Liver (tissue), 3 donors: ENCODE results near the gene GTF3C4.

Experiments
- CTCF ChIP-seq: fragments of 150-350 bp; IDR thresholded peaks from 2 replicates; pipeline ENCODE4 v1.5.1; 2017; ENCODE audit warnings: improper control_type of control experiment, low read depth, low read length; ENCODE audit not compliant: missing input control
- EGR1 ChIP-seq, 2 donors: IDR thresholded peaks; 2 replicates each; pipeline ENCODE4 v1.6.1; 2016 to 2018; ENCODE audit warnings: antibody characterized with exemption in 2 of 2, low read depth in 2 of 2
- FOXA1 ChIP-seq: IDR thresholded peaks from 2 replicates; pipeline ENCODE4 v1.6.1; 2016; ENCODE audit warnings: antibody characterized with exemption
- GABPA ChIP-seq, 2 donors: IDR thresholded peaks in 1 of 2; conservative IDR thresholded peaks in 1 of 2; 2 replicates each; pipeline ENCODE4 v1.6.1; 2016; ENCODE audit warnings: antibody characterized with exemption in 2 of 2, mild to moderate bottlenecking in 1 of 2, moderate library complexity in 1 of 2
- HNF4A ChIP-seq, 2 donors: conservative IDR thresholded peaks; 2 replicates each; pipeline ENCODE4 v1.6.1; 2016; ENCODE audit warnings: antibody characterized with exemption in 2 of 2, mild to moderate bottlenecking in 2 of 2
- NR2F2 ChIP-seq: IDR thresholded peaks from 2 replicates; pipeline ENCODE4 v1.6.1; 2016; ENCODE audit warnings: antibody characterized with exemption
- RAD21 ChIP-seq, 2 donors: IDR thresholded peaks; 2 replicates each; pipeline ENCODE4 v1.6.1; 2016; ENCODE audit warnings: antibody characterized with exemption in 2 of 2, mild to moderate bottlenecking in 2 of 2
- REST ChIP-seq: IDR thresholded peaks from 2 replicates; pipeline ENCODE4 v1.6.1; 2016; ENCODE audit warnings: antibody characterized with exemption, mild to moderate bottlenecking
- RXRA ChIP-seq, 2 donors: IDR thresholded peaks; 2 replicates each; pipeline ENCODE4 v1.6.1; 2017 to 2018; ENCODE audit warnings: antibody characterized with exemption in 2 of 2, mild to moderate bottlenecking in 1 of 2
- SP1 ChIP-seq: IDR thresholded peaks from 2 replicates; pipeline ENCODE4 v1.6.1; 2018; ENCODE audit warnings: antibody characterized with exemption, mild to moderate bottlenecking
- TAF1 ChIP-seq: conservative IDR thresholded peaks from 2 replicates; pipeline ENCODE4 v1.6.1; 2016; ENCODE audit warnings: antibody characterized with exemption, mild to moderate bottlenecking
- YY1 ChIP-seq: IDR thresholded peaks from 2 replicates; pipeline ENCODE4 v1.6.1; 2016; ENCODE audit warnings: antibody characterized with exemption, mild to moderate bottlenecking
- TF ChIP-seq, protein P1 (sequence below): IDR thresholded peaks from 2 replicates; pipeline ENCODE4 v1.6.1; 2016; ENCODE audit warnings: antibody characterized with exemption
- TF ChIP-seq, protein P2 (sequence below): IDR thresholded peaks from 2 replicates; pipeline ENCODE4 v1.6.1; 2016; ENCODE audit warnings: antibody characterized with exemption
- donor health status: healthy.
- donor health status: healthy.

GRCh38 chr9:132671620-132672412, 1.6 kb downstream of the GTF3C4 start:
- no peak for TF ChIP-seq CTCF
- no peak for TF ChIP-seq RAD21 (IDR thresholded peaks at IDR 0.05)
- TF ChIP-seq, protein P1, sequence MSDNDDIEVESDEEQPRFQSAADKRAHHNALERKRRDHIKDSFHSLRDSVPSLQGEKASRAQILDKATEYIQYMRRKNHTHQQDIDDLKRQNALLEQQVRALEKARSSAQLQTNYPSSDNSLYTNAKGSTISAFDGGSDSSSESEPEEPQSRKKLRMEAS, result no peak
- TF ChIP-seq, protein P2, sequence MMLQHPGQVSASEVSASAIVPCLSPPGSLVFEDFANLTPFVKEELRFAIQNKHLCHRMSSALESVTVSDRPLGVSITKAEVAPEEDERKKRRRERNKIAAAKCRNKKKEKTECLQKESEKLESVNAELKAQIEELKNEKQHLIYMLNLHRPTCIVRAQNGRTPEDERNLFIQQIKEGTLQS, result no peak
- TF ChIP-seq YY1, result no peak
- TF ChIP-seq TAF1, result no peak
- no peak for TF ChIP-seq REST
- TF ChIP-seq SP1, result no peak
- TF ChIP-seq EGR1 (IDR thresholded peaks at IDR 0.05; ENCODE audit: low read depth in 2 of 2), result no peak
- no peak for TF ChIP-seq HNF4A (conservative IDR thresholded peaks at IDR 0.05)
- TF ChIP-seq GABPA (IDR thresholded peaks at IDR 0.05 in 1 of 2, conservative IDR thresholded peaks at IDR 0.05 in 1 of 2), result no peak
- TF ChIP-seq FOXA1, result no peak
- no peak for TF ChIP-seq NR2F2
- no peak for TF ChIP-seq RXRA (IDR thresholded peaks at IDR 0.05)
